ENCODE data around the gene DHX29.

DNA sequence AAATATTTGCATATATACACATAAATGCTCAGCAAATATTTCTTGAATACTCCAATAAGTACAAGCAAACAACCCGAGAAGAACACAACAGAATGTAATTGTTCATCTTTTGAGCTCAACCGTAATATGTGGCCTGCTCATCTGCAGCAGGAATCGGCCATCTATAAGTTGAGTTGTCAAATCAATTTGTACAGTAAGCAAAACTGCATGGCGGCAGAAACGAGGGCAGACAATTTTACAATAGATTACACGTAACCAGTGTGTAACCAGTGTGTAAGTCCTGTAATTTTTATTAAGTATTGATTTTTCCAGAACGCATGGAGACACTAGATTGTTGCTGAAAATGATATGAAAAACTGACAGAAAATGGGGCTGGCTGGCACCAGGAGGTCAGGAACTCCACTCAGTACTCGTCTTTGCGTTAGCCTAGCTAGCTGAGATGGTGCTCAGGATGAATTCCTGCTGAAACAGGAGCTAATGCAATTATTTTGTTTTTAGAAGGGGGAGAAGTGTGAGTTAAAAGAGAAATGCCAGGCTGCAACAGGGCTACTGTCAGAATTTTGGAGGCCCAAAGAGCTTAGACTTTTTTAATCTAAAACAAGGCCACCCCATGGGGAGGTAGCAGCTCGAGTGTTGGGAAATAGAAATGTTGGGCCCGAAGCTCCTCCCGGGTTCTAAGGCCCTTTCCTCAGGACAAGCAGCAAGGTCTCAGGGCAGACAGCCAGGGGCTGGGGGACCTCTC lies 682 bp downstream of the DHX29 start:
- TF ChIP-seq, protein P1, sequence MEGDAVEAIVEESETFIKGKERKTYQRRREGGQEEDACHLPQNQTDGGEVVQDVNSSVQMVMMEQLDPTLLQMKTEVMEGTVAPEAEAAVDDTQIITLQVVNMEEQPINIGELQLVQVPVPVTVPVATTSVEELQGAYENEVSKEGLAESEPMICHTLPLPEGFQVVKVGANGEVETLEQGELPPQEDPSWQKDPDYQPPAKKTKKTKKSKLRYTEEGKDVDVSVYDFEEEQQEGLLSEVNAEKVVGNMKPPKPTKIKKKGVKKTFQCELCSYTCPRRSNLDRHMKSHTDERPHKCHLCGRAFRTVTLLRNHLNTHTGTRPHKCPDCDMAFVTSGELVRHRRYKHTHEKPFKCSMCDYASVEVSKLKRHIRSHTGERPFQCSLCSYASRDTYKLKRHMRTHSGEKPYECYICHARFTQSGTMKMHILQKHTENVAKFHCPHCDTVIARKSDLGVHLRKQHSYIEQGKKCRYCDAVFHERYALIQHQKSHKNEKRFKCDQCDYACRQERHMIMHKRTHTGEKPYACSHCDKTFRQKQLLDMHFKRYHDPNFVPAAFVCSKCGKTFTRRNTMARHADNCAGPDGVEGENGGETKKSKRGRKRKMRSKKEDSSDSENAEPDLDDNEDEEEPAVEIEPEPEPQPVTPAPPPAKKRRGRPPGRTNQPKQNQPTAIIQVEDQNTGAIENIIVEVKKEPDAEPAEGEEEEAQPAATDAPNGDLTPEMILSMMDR (IDR thresholded peaks at IDR 0.05) = no peak
- no peak for TF ChIP-seq POLR2AphosphoS5 (IDR thresholded peaks at IDR 0.05)
